EL (cell line): ENCODE measurements around the gene COL26A1.
A peak's percentile ranks its signal among the peaks of the same experiment; 100 is the strongest.
"Not testable (repeated sequence)": the region's sequence is repeated elsewhere in the genome, so short reads cannot be mapped to it uniquely, and the experiment has no call there.

Source experiments
- DNase-seq: peaks from one replicate; pipeline ENCODE4 v3.0.0-alpha.2; 2016

Gene COL26A1

DNA sequence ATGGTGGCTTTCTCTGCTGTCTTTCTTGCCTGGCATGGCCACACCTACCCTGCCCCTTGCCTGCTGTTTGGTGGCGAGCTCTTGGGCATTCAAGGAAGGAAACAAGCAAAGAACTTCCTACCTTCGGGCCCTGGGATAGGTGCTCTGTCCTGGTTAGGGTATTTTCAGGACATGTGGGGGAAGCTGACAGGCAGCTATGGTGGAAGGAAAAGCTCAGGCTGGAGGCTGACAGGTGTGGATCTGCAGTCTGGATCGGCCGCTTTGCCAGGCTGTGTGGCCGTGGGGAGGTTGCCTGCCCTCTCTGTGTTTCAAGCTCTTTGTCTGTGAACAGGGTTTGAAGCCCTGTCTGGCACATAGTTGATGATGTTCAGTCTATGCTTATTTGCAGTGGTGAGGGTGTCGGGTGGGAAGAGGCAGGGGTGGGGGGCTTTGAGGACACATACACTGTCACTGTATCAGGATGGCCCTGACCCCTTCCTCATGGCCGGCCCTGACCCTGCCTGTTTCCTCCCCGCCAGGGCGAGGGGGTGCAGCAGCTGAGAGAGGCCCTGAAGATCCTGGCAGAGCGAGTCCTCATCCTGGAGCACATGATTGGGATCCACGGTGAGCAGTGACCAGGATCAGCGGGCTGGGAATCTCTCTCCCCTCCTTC, 192.7 kb downstream of the COL26A1 start:
- no peak for DNase-seq

DNA sequence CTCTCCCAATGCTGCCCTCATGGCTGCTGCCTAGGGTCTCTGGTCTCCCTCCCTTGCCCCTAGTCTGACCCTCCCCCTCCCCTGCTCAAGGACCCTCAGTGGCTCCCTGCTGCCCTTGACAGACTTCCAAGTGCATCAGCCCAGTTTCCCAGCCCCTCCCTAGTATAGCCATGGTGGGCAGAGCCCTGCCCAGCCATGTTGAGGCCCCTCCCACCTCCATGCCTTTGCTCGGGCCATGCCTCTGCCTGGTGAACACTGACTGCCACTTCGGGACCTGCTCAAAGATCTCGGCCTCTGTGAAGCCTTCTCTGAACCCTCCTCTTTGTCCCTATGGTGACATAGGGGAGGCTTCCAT, 193.2 kb downstream of the COL26A1 start:
- DNase-seq = no peak

GRCh38 chr7:101556453-101556968, 193.8 kb downstream of the COL26A1 start:
- DNase-seq = no peak

DNA sequence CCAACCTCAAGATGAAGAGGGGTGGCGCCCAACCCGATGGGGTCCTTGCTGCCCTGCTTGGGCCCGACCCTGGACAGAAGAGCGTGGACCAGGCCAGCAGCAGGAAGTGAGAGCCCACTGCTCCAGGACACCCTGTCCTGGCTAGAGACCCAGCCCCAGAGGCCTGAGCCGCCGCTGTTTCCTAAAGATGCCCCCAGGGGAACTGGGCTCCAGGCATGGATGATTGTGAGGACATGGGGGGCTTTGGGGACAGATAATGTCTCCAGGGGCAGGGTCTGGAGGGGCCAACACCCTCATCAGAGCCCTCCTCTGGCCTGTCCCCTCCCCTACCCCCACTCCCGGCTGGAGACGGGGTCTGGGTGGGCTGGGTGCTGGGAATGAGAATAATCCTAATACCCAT, 194.7 kb downstream of the COL26A1 start:
- no peak for DNase-seq

DNA sequence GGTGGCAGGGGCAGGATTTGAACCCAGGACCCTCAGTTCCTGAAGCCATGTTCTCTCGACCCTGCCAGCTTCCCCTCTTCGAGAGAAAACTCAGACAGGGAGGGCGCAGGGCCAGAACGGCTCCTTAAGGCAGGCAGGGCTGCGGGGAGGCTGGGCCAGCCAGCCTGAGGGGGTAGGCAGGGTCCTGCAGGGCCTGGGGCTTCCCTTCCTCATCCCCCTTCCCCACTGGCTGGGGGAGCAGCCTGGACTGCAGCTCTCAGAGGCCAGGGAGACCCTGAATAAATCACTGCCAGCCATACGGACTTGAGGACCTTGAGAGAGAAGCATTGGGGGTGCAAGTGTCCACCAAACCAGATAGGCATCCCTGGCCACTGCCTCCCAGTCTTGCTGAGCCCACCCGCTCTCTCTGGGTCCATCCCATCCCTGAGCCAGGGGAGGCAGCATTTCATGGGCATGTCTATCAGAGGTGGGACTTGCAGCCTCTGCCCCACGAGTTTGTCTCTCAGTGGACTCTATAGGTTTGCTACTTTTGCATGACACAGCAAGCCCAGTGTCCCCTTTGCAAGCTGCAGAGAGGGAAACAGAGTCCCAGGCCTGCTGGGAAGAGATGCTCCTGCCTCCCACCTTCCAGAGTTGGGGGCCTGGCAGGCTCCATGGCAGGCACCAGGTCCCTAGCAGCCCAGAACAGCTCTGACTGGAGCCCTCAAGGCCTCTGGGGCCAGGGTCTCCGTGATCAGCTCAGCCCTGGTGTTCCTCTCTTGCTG, 195.5 kb downstream of the COL26A1 start:
- DNase-seq = no peak

GRCh38 chr7:101558742-101559325, 196.2 kb downstream of the COL26A1 start:
- DNase-seq = no peak

GRCh38 chr7:101559586-101559985, 196.9 kb downstream of the COL26A1 start:
- no peak for DNase-seq

DNA sequence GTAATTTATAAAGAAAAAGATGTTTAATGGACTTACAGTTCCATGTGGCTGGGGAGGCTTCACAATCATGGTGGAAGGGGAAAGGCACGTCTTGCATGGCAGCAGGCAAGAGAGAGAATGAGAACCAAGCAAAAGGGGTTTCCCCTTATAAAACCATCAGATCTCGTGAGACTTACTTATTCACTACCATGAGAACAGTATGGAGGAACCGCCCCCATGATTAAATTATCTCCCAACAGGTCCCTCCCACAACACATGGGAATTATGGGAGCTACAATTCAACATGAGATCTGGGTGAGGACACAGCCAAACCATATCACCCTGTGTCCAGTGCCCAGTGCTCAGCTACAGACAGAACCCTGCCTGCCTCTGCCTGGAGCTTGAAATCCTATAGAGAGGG, 197.3 kb downstream of the COL26A1 start:
- not testable (repeated sequence) for DNase-seq

DNA sequence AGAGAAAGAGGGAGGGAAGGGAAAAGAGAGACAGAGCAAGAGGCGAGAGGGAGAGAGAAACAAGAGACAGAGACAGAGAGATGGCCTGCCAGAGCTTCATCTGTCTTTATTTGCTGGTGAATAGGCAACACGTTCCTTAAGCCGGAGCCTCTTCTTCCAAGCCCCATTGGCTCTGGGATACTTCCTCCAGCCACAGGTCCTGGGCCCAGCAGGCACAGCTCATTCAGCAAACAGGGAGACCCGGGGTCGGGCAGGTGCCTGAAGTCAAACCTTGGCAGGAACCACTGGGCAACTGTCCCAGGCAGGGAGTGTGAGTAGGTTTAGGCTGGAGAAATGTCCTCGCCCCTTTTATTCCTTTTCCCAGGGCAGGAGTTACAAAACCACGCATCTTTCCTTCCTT, 198.2 kb downstream of the COL26A1 start:
- no peak for DNase-seq

GRCh38 chr7:101561293-101561692, 198.6 kb downstream of the COL26A1 start:
- DNase-seq = not testable (repeated sequence)

DNA sequence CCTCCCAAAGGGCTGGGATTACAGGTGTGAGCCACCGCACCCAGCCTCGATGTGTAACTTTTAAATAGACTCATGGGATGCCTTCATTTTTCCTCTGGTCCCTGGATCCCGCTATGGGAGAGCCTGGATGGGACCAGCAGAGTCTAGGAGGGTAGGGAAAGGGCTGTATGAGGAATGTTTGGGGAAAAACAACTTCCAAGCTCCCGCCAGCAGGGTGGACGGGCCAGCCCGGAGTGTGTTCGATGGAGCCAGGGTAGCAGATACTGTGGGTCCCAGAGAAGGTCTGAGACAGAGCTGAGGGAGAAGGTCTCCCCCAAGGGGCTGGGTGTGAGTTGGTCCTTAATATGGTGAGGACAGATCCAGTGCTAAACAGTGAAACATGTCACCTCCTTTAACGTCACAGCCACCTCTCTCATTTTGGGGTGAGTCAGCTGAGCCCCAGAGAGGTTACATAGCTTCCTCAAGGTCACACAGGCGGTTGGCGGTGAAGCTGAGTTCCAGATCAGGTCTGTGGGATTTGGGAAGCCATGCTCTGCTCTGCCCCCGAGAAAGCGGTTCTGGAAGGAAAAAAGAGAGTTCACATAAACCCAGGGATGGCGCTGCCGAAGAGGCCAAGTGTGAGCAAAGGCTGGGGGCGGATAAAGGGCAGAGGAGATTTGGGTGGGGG, 200.0 kb downstream of the COL26A1 start:
- no peak for DNase-seq

DNA sequence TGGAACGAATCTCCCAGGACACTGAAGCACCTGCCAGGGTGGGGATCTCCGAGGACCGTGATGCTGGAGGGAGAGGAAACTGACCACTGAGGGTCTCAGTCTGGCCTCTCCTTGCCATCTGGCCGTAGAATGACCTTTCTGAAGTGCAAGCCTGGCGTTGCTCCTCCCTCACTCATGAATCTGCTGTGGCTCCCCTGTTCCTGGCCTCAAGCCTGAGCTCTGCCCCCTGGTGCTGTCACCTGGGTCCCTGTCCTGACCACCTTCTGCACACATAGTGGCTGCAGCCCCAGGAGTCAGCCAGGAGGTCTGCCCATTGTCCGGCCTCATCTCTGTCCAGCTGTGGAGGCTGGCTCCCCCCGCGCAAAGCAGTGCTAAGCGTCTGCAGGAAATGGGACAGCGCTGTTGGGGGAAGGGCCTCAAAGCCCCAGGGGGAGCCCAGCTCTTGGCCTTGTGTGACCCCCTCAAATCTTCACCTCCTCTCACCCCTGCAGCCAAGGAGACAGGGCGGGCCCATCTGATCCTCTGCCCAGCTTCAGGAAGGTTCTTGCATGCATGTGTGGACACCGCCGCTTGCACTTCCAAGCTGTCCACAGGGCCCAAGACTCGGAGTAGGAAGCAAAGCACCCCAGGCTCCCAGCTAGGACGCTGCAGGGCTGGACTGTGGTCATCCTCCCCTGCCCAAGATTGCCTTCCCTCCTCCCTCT, 200.7 kb downstream of the COL26A1 start:
- DNase-seq = no peak

DNA sequence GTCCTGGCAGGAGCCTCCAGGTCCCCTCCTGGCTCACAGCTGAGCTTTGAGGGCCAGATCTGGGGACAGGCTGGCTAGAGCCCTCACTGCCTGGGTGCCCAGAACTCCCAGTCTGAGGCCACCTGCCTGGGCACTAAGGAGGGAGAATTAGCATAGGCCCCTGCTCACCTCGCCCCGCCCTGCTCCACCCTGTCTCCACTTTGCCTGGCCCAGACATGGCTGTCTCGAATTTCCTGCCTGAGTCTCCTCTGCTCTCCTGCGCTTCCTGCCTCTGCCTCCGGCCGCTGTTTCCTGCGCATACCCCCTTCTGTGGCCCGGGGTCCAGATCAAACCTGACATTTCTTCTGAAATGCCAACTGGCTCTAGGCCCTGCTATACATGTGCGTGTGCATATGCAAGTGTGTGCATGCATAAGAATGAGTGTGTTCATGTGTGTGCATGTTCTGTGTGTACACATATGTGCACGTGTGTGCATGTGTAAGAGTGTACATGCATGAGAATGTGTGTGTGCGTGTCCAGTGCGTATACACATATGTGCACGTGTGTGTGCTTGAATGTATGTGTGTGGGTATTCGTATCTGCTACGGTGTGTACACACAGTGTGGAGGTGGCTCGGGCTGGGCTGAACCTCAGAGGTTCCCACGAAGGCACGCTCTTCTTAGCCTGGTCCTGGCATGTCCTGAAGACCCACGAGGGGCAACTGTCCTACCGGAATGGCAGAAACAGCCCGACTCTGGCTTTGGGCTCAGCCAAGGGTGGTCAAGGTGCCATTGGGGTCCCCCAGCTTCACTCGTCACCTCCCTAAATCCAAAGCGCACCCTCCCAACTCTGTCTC, 201.5 kb downstream of the COL26A1 start:
- DNase-seq = no peak

- DNase-seq = peak; percentile 43
Measured at GRCh38 chr7:101564778-101565211, 202.1 kb downstream of the COL26A1 start.

DNA sequence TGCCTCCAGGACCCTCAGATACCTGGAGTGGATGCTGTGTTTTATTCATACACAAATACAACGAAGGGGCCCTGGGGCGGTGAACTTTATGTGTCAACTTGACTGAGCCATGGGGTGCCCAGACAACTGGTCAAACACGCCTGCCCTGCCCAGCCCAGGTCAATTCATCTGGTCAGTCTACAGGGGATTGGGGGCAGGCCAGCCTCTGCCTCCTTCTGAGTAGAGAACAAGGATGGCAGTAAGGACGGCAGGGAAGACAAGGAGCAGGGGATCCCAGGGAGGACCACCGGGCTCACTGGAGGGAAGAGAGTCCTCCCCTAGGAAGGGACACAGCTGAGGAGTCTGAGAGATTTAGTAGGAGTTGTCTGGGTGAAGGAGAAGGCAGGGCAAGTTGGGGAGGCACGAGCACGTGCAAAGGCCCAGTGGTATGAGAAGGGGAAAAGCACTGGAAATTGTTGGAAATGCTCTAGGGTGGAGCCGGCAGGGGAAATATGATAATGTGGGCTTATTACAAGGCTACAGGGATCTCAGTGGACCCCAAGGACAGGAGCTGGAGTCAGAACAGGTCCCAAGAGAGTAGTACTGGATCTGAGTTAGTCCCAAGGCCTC, 203.0 kb downstream of the COL26A1 start:
- DNase-seq = no peak

GRCh38 chr7:101567230-101567629, 204.6 kb downstream of the COL26A1 start:
- DNase-seq = no peak

GRCh38 chr7:101572156-101572555, 209.5 kb downstream of the COL26A1 start:
- no peak for DNase-seq

- DNase-seq = no peak
Measured at GRCh38 chr7:101575168-101575567, 212.5 kb downstream of the COL26A1 start.

- DNase-seq = no peak
Measured at GRCh38 chr7:101575721-101576120, 213.0 kb downstream of the COL26A1 start.

- DNase-seq = peak; percentile 27
Measured at GRCh38 chr7:101576998-101577397, 214.3 kb downstream of the COL26A1 start.

DNA sequence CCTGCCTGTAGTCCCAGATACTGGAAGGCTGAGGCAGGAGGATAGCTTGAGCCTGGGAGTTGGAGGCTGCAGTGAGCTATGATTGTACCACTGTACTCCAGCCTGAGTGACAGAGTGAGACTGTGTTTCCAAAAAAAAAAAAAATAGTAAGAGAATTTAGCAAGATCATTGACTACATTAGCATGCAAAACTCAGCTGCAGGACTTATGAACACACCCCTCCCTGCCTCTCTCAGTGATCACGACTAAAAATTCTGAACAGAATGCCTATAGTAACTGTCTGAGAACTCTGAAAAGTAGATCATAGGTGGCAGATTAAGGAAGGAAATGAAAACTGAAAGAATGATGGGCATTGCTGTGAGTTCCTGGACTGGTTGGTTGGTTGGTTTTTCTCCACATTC, 215.9 kb downstream of the COL26A1 start:
- DNase-seq = no peak
